PFSK-1 (cell line): ENCODE data around the gene FUT4.

Source experiments
- FOXP2 ChIP-seq: optimal IDR thresholded peaks from 2 replicates; pipeline ENCODE3; 2011; ENCODE audit warnings: borderline replicate concordance, control low read depth, inconsistent platforms; ENCODE audit not compliant: insufficient read depth; ENCODE audit errors: extremely low read length, extremely low read depth
- POLR2AphosphoS5 ChIP-seq: IDR thresholded peaks from 2 replicates; pipeline ENCODE4 v1.6.1; 2012; ENCODE audit warnings: low read depth, mild to moderate bottlenecking, control low read depth, low read length, moderate library complexity
- REST ChIP-seq, 2 experiments: IDR thresholded peaks; 2 replicates each; pipeline versions ENCODE4 v1.6.1 to v1.8.0; 2011 to 2012; ENCODE audit warnings: low read depth in 2 of 2, low read length in 2 of 2, control low read depth in 1 of 2, inconsistent platforms in 1 of 2, mild to moderate bottlenecking in 1 of 2, moderate library complexity in 1 of 2; ENCODE audit not compliant: insufficient read depth in 1 of 2
- SIN3A ChIP-seq: IDR thresholded peaks from 2 replicates; pipeline ENCODE4 v1.6.1; 2012; ENCODE audit warnings: mild to moderate bottlenecking, low read length, moderate library complexity, borderline replicate concordance; ENCODE audit not compliant: insufficient read depth
- TAF1 ChIP-seq: IDR thresholded peaks from 2 replicates; pipeline ENCODE4 v1.6.1; 2012; ENCODE audit warnings: low read length, control low read depth, borderline replicate concordance; ENCODE audit not compliant: insufficient read depth

The FUT4 gene

GRCh38 chr11:94504689-94505293 is 38.9 kb upstream of the FUT4 start:
- TF ChIP-seq TAF1 (no peak), FOXP2 (no peak), REST (IDR thresholded peaks at IDR 0.05; ENCODE audit: insufficient read depth in 1 of 2, low read depth in 2 of 2, low read length in 2 of 2) (no peak), POLR2AphosphoS5 (no peak), SIN3A (no peak)

GRCh38 chr11:94507485-94507884 is 36.2 kb upstream of the FUT4 start:
- TF ChIP-seq POLR2AphosphoS5 (no peak), SIN3A (no peak), FOXP2 (no peak), REST (IDR thresholded peaks at IDR 0.05; ENCODE audit: insufficient read depth in 1 of 2, low read depth in 2 of 2, low read length in 2 of 2) (no peak), TAF1 (no peak)

GRCh38 chr11:94511932-94512781 is 31.6 kb upstream of the FUT4 start, which contains the start of gene C11orf97:
Gene C11orf97 (plus strand): TSS chr11:94512461. CDS start chr11:94512529, 68 bp downstream.
- TF ChIP-seq REST (IDR thresholded peaks at IDR 0.05; ENCODE audit: insufficient read depth in 1 of 2, low read depth in 2 of 2, low read length in 2 of 2) (no peak), POLR2AphosphoS5 (no peak), FOXP2 (no peak), TAF1 (no peak), SIN3A (peak; percentile 83; the same call in 1 of the 2 replicates)

DNA sequence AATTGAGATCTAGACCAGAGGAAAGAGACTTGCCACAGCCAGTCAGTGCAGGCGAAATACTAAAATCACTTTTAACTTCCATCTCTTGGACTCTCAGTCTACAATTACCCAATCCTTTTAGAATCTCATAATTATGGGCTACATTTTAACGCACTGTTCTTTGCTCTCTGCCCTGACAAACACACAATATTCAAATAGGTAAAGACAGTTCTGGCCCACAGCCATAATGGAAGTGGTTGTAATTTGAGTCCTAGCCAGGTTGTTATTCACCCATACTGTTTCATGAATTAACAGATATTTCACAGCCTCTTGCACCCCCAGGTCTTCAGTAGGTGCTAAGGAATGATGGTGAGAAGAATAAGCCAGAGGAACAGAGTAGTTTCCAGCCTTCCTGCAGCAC is 30.6 kb upstream of the FUT4 start:
- TF ChIP-seq POLR2AphosphoS5 = no peak
- no peak for TF ChIP-seq TAF1
- no peak for TF ChIP-seq SIN3A
- no peak for TF ChIP-seq REST (IDR thresholded peaks at IDR 0.05; ENCODE audit: insufficient read depth in 1 of 2, low read depth in 2 of 2, low read length in 2 of 2)
